A172 (cell line): Measurements from ENCODE around the gene FNDC10. TPM values are rescaled to one million over a fixed set of nuclear protein-coding genes. Genes with fewer than 3 reads are reported as not detected.

Experiments
- DNase-seq: peaks from one replicate; pipeline ENCODE4 v3.0.0-alpha.2; 2015; ENCODE audit warnings: low spot score
- total RNA-seq: library from RNA; depleted of rRNA; stranded (reverse); fragments of >200 nt; shearing (Covaris generic); gene quantifications from 2 replicates; pipeline ENCODE4 v1.2.3, GENCODE V29; 2014

FNDC10 gene
- total RNA-seq, 1 experiment from 2014 or later = not detected

- no peak for DNase-seq
These were observed 28.2 kb upstream of the FNDC10 start for GRCh38 chr1:1627829-1628753.

- no peak for DNase-seq
These were observed 27.4 kb upstream of the FNDC10 start for GRCh38 chr1:1627261-1627828.

- DNase-seq = no peak
These were observed 26.5 kb upstream of the FNDC10 start for GRCh38 chr1:1626207-1627141.

GRCh38 chr1:1625824-1626206 is 25.9 kb upstream of the FNDC10 start:
- no peak for DNase-seq

- DNase-seq = no peak
These were observed 25.5 kb upstream of the FNDC10 start for GRCh38 chr1:1625404-1625775.

GRCh38 chr1:1624443-1625403 is 24.8 kb upstream of the FNDC10 start:
- no peak for DNase-seq

GRCh38 chr1:1623631-1624442 is 23.9 kb upstream of the FNDC10 start:
- DNase-seq = no peak

- no peak for DNase-seq
These were observed 23.3 kb upstream of the FNDC10 start for GRCh38 chr1:1623181-1623630.

- no peak for DNase-seq
These were observed 22.8 kb upstream of the FNDC10 start for GRCh38 chr1:1622788-1623094.

GRCh38 chr1:1622010-1622787 is 22.3 kb upstream of the FNDC10 start:
- DNase-seq = no peak

GRCh38 chr1:1621173-1622009 is 21.5 kb upstream of the FNDC10 start:
- no peak for DNase-seq

- DNase-seq = no peak
These were observed 20.7 kb upstream of the FNDC10 start for GRCh38 chr1:1620433-1621139.

GRCh38 chr1:1619917-1620361 is 20.0 kb upstream of the FNDC10 start:
- DNase-seq = no peak

GRCh38 chr1:1618396-1619068 is 18.6 kb upstream of the FNDC10 start:
- no peak for DNase-seq

GRCh38 chr1:1617925-1618324 is 18.0 kb upstream of the FNDC10 start:
- DNase-seq = no peak

GRCh38 chr1:1617516-1617915 is 17.6 kb upstream of the FNDC10 start:
- DNase-seq = no peak

GRCh38 chr1:1616838-1617237 is 16.9 kb upstream of the FNDC10 start:
- DNase-seq = no peak
